AG09309 (cell line): ENCODE data around the gene IQSEC1.

ENCODE experiments used
- DNase-seq: peaks from one replicate; pipeline ENCODE4 v3.0.0-alpha.2; 2010; ENCODE audit warnings: low read depth
- H3K4me3 ChIP-seq: 2 replicates; pipeline ENCODE4 v1.5.1; 2011; ENCODE audit warnings: mild to moderate bottlenecking, low read depth, low read length, moderate library complexity; ENCODE audit not compliant: control insufficient read depth
- CTCF ChIP-seq: IDR thresholded peaks from 2 replicates; pipeline ENCODE4 v1.5.1; 2011; ENCODE audit warnings: mild to moderate bottlenecking, low read depth, low read length, inconsistent platforms; ENCODE audit not compliant: insufficient read depth, control insufficient read depth; ENCODE audit errors: missing control alignments

The IQSEC1 gene

GRCh38 chr3:12907729-12908128 lies 165.5 kb downstream of the IQSEC1 start:
- no peak for TF ChIP-seq CTCF
- DNase-seq = no peak
- H3K4me3 ChIP-seq = no peak overlapping the region

- DNase-seq = no peak
- no peak overlapping the region for H3K4me3 ChIP-seq
- no peak for TF ChIP-seq CTCF
Observed at GRCh38 chr3:12907296-12907695, 165.9 kb downstream of the IQSEC1 start.

- H3K4me3 ChIP-seq = no peak overlapping the region
- no peak for DNase-seq
- no peak for TF ChIP-seq CTCF
Observed at GRCh38 chr3:12906916-12907290, 166.3 kb downstream of the IQSEC1 start.

- DNase-seq = no peak
- no peak overlapping the region for H3K4me3 ChIP-seq
- no peak for TF ChIP-seq CTCF
Observed at GRCh38 chr3:12906141-12906915, 166.9 kb downstream of the IQSEC1 start.

GRCh38 chr3:12905316-12906071 lies 167.7 kb downstream of the IQSEC1 start:
- DNase-seq = no peak
- H3K4me3 ChIP-seq = no peak overlapping the region
- TF ChIP-seq CTCF = no peak

- DNase-seq = no peak
- TF ChIP-seq CTCF = no peak
- H3K4me3 ChIP-seq = no peak overlapping the region
Observed at GRCh38 chr3:12904951-12905315, 168.3 kb downstream of the IQSEC1 start.
